Lung (tissue), 12 donors: ENCODE results near the gene PCAT6. TPM values are rescaled to one million over a fixed set of nuclear protein-coding genes. Genes with fewer than 3 reads are reported as not detected.

Experiments
- ATAC-seq: fragments of 200-7000 bp; cut with Tn5 transposase; one replicate; pipeline ENCODE4 v1.9.1; 2020; ENCODE audit warnings: moderate number of reproducible peaks; ENCODE audit not compliant: insufficient read depth, low FRiP score
- DNase-seq, 3 donors: peaks; one replicate each; pipeline ENCODE4 v3.0.0-alpha.2; 2013 to 2017
- H3K27ac ChIP-seq, 2 donors: one replicate each; pipeline ENCODE4 v1.5.1; 2013; ENCODE audit warnings: mild to moderate bottlenecking in 2 of 2, moderate library complexity in 2 of 2, control low read depth in 1 of 2, inconsistent platforms in 1 of 2, low read depth in 1 of 2, low read length in 1 of 2
- H3K27me3 ChIP-seq, 3 donors: one replicate each; pipeline ENCODE4 v1.5.1; 2013; ENCODE audit warnings: low read length in 2 of 3; ENCODE audit not compliant: control insufficient read depth in 3 of 3, insufficient read depth in 3 of 3
- H3K36me3 ChIP-seq, 4 donors: one replicate each; pipeline ENCODE4 v1.5.1; 2013; ENCODE audit warnings: low read length in 4 of 4, mild to moderate bottlenecking in 1 of 4, moderate library complexity in 1 of 4; ENCODE audit not compliant: control insufficient read depth in 4 of 4, insufficient read depth in 4 of 4
- H3K4me1 ChIP-seq, 5 donors: one replicate each; pipeline ENCODE4 v1.5.1; 2013; ENCODE audit warnings: low read length in 5 of 5, mild to moderate bottlenecking in 2 of 5, moderate library complexity in 1 of 5; ENCODE audit not compliant: control insufficient read depth in 5 of 5, insufficient read depth in 5 of 5
- H3K4me3 ChIP-seq: one replicate; pipeline ENCODE4 v1.5.1; 2013; ENCODE audit warnings: mild to moderate bottlenecking, control low read depth, moderate library complexity
- H3K9ac ChIP-seq, 2 donors: one replicate each; pipeline ENCODE4 v1.5.1; 2013; ENCODE audit warnings: low read length in 2 of 2, control low read depth in 1 of 2; ENCODE audit not compliant: insufficient read depth in 1 of 2
- H3K9me3 ChIP-seq, 4 donors: one replicate each; pipeline ENCODE4 v1.5.1; 2013; ENCODE audit warnings: low read length in 3 of 4, mild to moderate bottlenecking in 1 of 4, moderate library complexity in 1 of 4; ENCODE audit not compliant: control insufficient read depth in 4 of 4, insufficient read depth in 3 of 4
- CTCF ChIP-seq: IDR thresholded peaks from 2 replicates; pipeline ENCODE4 v1.5.1; 2012; ENCODE audit warnings: mild to moderate bottlenecking; ENCODE audit errors: control extremely low read depth, extremely low read depth
- WGBS, 2 donors: extraction: QIAGEN DNeasy Blood & Tissue Kit; methylation state at CpG; one replicate each; pipeline ENCODE4 v1.1.7; 2013; 5-methylcytosine and 5-hydroxymethylcytosine counted together
- polyA plus RNA-seq, 2 donors: library from polyadenylated mRNA; stranded (reverse); fragments of 200-250 nt; gene quantifications; one replicate each; pipeline ENCODE4 v1.2.1, GENCODE V29; 2013
- total RNA-seq, 2 donors: library from RNA; depleted of rRNA in 1 of 2; stranded (reverse); fragments of >200 nt in 1 of 2; gene quantifications; one replicate each; pipeline ENCODE4 v1.2.1, GENCODE V29; 2014 to 2021
- donor health status: control.
- donor health status: control.
- donor health status: Bipolar disorder and iron deficiency.
- donor health status: healthy.
- donor health status: DM: yes; HTN: yes; CAD: no.

The PCAT6 gene
- total and polyA plus RNA-seq, 4 donors: 0.84 to 1.8 (median 1.3) TPM; not detected in 1

DNA sequence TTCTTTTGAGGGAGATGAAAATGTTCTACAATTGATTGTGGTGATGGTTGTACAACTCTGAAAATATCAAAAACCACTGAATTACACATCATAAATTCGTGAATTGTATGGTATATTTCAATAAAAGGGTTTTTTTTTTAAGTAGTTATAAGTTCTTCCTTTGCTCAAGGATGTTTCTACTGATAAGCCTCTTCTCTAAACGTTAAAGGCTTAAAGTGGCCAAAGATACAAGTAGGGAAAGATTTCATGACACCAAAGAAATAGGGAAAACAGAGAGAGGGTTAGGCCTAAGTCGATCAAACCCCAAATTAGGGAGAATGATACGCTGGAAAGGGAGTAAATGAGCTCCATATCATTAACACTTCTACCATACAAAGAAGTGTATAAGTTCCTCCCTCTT lies 6.6 kb upstream of the PCAT6 start:
- TF ChIP-seq CTCF: no peak
- Histone ChIP-seq H3K27me3 (peaks cover 0 to 5% (median 0%) of the 10 kb centered on the region in 3 donors), H3K4me1 (peaks cover 2 to 30% (median 14%) of the 10 kb centered on the region in 5 donors), H3K4me3 (no peak overlapping the region), H3K9ac (no peak overlapping the region), H3K27ac (no peak overlapping the region), H3K36me3 (no peaks in the 10 kb centered on the region), H3K9me3 (no peaks in the 10 kb centered on the region)
- 54 to 60% methylated on average over 4 of the region's 4 CpGs for WGBS, 2 donors
- ATAC-seq: no peak
- no peak for DNase-seq

DNA sequence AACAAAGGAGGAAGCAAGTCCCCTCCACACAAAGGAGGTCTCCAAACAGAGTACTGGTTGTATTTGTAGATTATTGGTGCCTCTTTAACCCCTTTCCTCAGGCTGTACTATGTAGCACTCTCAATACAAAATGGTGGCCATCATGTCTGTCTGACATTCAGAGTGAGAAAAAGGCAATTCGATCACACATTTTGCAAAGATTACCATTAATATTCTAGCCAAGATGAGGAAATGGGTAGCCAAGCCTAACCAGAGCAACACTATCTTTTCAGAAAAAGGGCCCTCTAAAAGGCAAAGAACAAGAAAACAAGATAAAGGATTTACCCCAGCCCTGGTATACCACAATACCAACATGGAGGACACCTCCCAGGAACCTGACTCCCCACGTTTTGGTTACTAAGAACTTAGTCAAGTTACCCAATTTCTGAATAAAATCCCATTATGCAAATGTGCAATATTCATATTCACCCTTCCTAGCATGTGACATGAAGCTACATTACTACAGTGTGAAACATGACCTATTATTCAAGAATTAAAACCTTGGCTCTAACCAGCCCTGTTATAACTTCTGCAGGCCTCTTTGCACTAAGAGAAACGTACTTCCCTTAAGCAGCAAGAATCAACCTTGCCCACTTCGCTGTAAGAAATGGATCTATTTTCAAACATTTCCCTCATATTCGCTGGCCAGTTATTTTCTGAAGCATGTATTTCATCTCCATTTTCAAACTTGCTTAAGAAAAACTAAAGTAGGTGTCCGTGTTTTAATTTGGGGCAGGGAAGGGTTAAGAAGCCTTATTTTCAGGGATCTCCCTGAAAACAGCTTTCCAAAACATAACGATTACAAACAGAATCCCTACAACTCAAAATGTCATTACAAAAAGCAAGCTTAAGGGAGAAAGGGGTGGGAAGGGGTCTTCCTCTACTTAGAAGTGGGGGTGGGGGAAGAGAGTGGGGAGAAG lies 4.6 kb upstream of the PCAT6 start:
- Histone ChIP-seq H3K27ac (no peak overlapping the region), H3K4me3 (no peak overlapping the region), H3K36me3 (no peaks in the 10 kb centered on the region), H3K27me3 (peaks cover 0 to 5% (median 0%) of the 10 kb centered on the region in 3 donors), H3K9ac (peak overlapping the region; percentile 59 to 82), H3K9me3 (no peaks in the 10 kb centered on the region), H3K4me1 (peaks cover 2 to 34% (median 14%) of the 10 kb centered on the region in 5 donors)
- 16 to 24% methylated on average over 7 of the region's 7 CpGs for WGBS, 2 donors
- DNase-seq: peak in 2 of 3 donors; percentile 37 to 58
- TF ChIP-seq CTCF: no peak
- no peak for ATAC-seq

GRCh38 chr1:202806845-202807450 lies 3.8 kb upstream of the PCAT6 start:
- 0% methylated on average over 45 to 50 of the region's 51 CpGs for WGBS, 2 donors
- H3K9me3 ChIP-seq: no peaks in the 10 kb centered on the region
- H3K9ac ChIP-seq: peak overlapping the region; percentile 59 to 82
- no peak for TF ChIP-seq CTCF
- no peak for ATAC-seq
- H3K36me3 ChIP-seq: no peaks in the 10 kb centered on the region
- H3K4me1 ChIP-seq: peaks cover 4 to 42% (median 14%) of the 10 kb centered on the region in 5 donors
- peak overlapping the region; percentile 56 to 62 for H3K27ac ChIP-seq
- H3K4me3 ChIP-seq: peak overlapping the region; percentile 99
- DNase-seq: peak; percentile 48 to 59 (median 58)
- H3K27me3 ChIP-seq: peaks cover 0 to 7% (median 0%) of the 10 kb centered on the region in 3 donors
